ENCODE measurements around the gene HGD.

GRCh38 chr3:120596116-120596852 is 85.8 kb downstream of the HGD start, which contains the start of gene NDUFB4:
- TF ChIP-seq CTCF (IDR thresholded peaks at IDR 0.05) (no peak), POLR2A (IDR thresholded peaks at IDR 0.05) (peak; percentile 71 to 91 (median 91))
